Fibroblast of the aortic adventitia (primary cell): ENCODE measurements around the gene PRICKLE4. TPM values are rescaled to one million over a fixed set of nuclear protein-coding genes. Genes with fewer than 3 reads are reported as not detected.
"Not testable (repeated sequence)": the region's sequence is repeated elsewhere in the genome, so short reads cannot be mapped to it uniquely, and the experiment has no call there.

Source experiments
- DNase-seq: peaks from one replicate; pipeline ENCODE4 v3.0.0-alpha.2; 2010; ENCODE audit warnings: low read depth
- H3K4me3 ChIP-seq: 2 replicates; pipeline ENCODE4 v1.5.1; 2011; ENCODE audit warnings: low read depth, mild to moderate bottlenecking, control low read depth, low read length, moderate library complexity
- total RNA-seq: library from RNA; depleted of rRNA; stranded (reverse); fragments of >200 nt; gene quantifications from 2 replicates; pipeline ENCODE4 v1.2.3, GENCODE V29; 2012; ENCODE audit warnings: low replicate concordance
- TF ChIP-seq, protein P1 (sequence below): IDR thresholded peaks from 2 replicates; pipeline ENCODE4 v1.5.1; 2011; ENCODE audit warnings: mild to moderate bottlenecking, low read length, control low read depth, inconsistent platforms; ENCODE audit not compliant: insufficient read depth

PRICKLE4 gene
- total RNA-seq, 1 donor = 0.45 TPM

DNA sequence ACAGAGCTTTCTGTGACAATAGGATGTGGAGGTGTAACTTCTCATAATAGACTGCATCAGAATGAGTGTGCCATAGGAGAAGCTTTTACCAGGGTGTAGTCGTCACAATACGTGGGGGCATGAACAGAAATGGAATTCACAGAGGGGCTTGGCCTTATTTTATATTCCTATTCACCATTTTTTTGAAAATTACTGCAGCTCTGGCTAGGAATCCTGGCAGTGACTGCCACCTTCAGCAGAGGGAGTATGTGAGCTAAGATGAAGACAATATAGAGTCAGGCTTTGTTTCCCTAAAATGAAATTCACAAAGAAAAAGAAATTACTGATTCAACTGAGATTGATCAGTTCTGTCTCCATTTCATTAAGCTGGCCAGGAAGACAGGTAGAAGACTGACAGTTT lies 20.8 kb downstream of the PRICKLE4 start:
- H3K4me3 ChIP-seq = no peak overlapping the region
- TF ChIP-seq, protein P1, sequence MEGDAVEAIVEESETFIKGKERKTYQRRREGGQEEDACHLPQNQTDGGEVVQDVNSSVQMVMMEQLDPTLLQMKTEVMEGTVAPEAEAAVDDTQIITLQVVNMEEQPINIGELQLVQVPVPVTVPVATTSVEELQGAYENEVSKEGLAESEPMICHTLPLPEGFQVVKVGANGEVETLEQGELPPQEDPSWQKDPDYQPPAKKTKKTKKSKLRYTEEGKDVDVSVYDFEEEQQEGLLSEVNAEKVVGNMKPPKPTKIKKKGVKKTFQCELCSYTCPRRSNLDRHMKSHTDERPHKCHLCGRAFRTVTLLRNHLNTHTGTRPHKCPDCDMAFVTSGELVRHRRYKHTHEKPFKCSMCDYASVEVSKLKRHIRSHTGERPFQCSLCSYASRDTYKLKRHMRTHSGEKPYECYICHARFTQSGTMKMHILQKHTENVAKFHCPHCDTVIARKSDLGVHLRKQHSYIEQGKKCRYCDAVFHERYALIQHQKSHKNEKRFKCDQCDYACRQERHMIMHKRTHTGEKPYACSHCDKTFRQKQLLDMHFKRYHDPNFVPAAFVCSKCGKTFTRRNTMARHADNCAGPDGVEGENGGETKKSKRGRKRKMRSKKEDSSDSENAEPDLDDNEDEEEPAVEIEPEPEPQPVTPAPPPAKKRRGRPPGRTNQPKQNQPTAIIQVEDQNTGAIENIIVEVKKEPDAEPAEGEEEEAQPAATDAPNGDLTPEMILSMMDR = peak; percentile 75
- DNase-seq = peak; percentile 41

GRCh38 chr6:41805830-41806774 lies 25.5 kb downstream of the PRICKLE4 start:
- no peak for DNase-seq
- H3K4me3 ChIP-seq = no peak overlapping the region
- TF ChIP-seq, protein P1 = no peak

- H3K4me3 ChIP-seq = no peak overlapping the region
- no peak for DNase-seq
- TF ChIP-seq, protein P1 = no peak
Measured at GRCh38 chr6:41811095-41811494, 30.5 kb downstream of the PRICKLE4 start.

GRCh38 chr6:41811946-41812345 lies 31.4 kb downstream of the PRICKLE4 start:
- not testable (repeated sequence) for DNase-seq, H3K4me3 ChIP-seq

DNA sequence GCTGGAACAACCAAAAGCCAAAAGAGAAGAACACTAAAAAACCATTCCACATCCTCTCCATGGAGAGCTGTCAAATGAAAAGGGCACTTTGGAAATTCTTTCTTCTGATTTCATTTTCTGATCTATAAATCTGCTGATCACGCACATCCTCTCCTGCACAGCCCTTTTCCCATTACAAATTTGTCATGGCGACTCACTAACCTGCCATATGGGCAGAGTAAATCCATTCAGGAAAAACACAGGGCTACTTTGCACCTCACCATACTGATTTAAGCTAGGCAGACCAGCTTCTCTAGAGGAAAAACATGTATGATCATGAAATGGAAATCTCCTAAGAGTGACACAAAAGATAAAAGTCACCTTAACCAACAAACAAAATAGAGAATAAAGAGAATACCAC lies 32.9 kb downstream of the PRICKLE4 start:
- DNase-seq = no peak
- H3K4me3 ChIP-seq = no peak overlapping the region
- TF ChIP-seq, protein P1 = no peak

- no peak for DNase-seq
- TF ChIP-seq, protein P1 = no peak
- H3K4me3 ChIP-seq = no peak overlapping the region
Measured at GRCh38 chr6:41813956-41814355, 33.4 kb downstream of the PRICKLE4 start.

DNA sequence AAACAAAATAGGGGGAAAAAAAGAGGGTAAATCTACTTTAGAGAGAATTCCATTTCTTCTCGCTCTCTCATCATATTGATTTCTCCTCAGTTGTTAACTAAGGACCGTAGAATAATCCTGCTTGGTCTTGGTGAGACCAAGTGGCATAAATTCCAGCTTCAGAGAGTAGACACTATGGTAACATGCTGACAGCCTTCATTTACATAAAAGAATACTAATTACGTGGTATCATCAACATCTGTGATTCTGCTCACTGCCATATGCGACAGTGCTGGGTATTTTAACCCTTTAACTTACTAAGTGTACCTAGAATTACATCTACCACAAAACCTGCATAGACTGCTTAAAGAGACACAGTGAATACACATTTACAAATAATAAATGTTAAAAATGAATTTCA lies 34.0 kb downstream of the PRICKLE4 start:
- H3K4me3 ChIP-seq = no peak overlapping the region
- TF ChIP-seq, protein P1 = no peak
- no peak for DNase-seq
